HG03378 (cell line): ENCODE measurements around the gene C1orf232.

ENCODE experiments used
- ATAC-seq: cut with Tn5 transposase; IDR thresholded peaks from one replicate; pipeline ENCODE4 v1.9.1; 2021; ENCODE audit warnings: mild to moderate bottlenecking, moderate library complexity; ENCODE audit not compliant: unreplicated experiment

The C1orf232 gene

GRCh38 chr1:26125382-26125781 lies 43.4 kb downstream of the C1orf232 start:
- no peak for ATAC-seq

- no peak for ATAC-seq
These were observed 44.1 kb downstream of the C1orf232 start for GRCh38 chr1:26124418-26125331.

- ATAC-seq = no peak
These were observed 45.5 kb downstream of the C1orf232 start for GRCh38 chr1:26122988-26123973.

- no peak for ATAC-seq
These were observed 46.6 kb downstream of the C1orf232 start for GRCh38 chr1:26121854-26122773.

- no peak for ATAC-seq
These were observed 48.7 kb downstream of the C1orf232 start for GRCh38 chr1:26119892-26120608.

- no peak for ATAC-seq
These were observed 54.4 kb downstream of the C1orf232 start for GRCh38 chr1:26114165-26114927.
